Activated T-helper 1 cell treated with anti-CD3 and anti-CD28 coated beads, Interleukin-12 subunit alpha, Interleukin-12 subunit beta, Interleukin-2, Interleukin-4 antibody, amounts not matched to agents 30 ng/mL and 10 ng/mL and 1 ng/mL, durations not matched to agents 14 hours and 24 hours and 36 hours (primary cell): ENCODE measurements around the gene KCTD2. TPM values are rescaled to one million over a fixed set of nuclear protein-coding genes. Genes with fewer than 3 reads are reported as not detected.
A peak's percentile ranks its signal among the peaks of the same experiment; 100 is the strongest.
"Not testable (repeated sequence)": the region's sequence is repeated elsewhere in the genome, so short reads cannot be mapped to it uniquely, and the experiment has no call there.

Experiments used
- DNase-seq: peaks from one replicate; pipeline ENCODE4 v3.0.0; 2021; ENCODE audit warnings: low spot score
- H3K27ac Mint-ChIP-seq: one replicate; pipeline ENCODE4 v1.8.0; 2021; ENCODE audit warnings: mild to moderate bottlenecking, mixed read lengths
- H3K27me3 Mint-ChIP-seq: one replicate; pipeline ENCODE4 v1.8.0; 2022; ENCODE audit warnings: mild to moderate bottlenecking, moderate library complexity, mixed read lengths; ENCODE audit not compliant: insufficient read depth
- H3K36me3 Mint-ChIP-seq: one replicate; pipeline ENCODE4 v1.8.0; 2021; ENCODE audit warnings: low read depth, mixed read lengths
- H3K4me1 Mint-ChIP-seq: one replicate; pipeline ENCODE4 v1.8.0; 2021; ENCODE audit warnings: low read depth, mixed read lengths
- H3K4me3 Mint-ChIP-seq: one replicate; pipeline ENCODE4 v1.8.0; 2021; ENCODE audit warnings: mild to moderate bottlenecking, moderate library complexity, mixed read lengths
- H3K9me3 Mint-ChIP-seq: one replicate; pipeline ENCODE4 v1.8.0; 2021; ENCODE audit warnings: mixed read lengths
- intact Hi-C: fragments of 100-400 bp; cut with micrococcal nuclease; formaldehyde crosslinking; loops from one replicate; pipeline ENCODE4 v1.15.1; 2024
- total RNA-seq: library from RNA; stranded (reverse); gene quantifications from 2 replicates; pipeline ENCODE4 v1.2.3, GENCODE V29; 2022

KCTD2 gene
- total RNA-seq, 1 donor from 2014 or later, result 21.2 TPM

- no peak for DNase-seq
- intact Hi-C loops, result loop anchor here (2.0 kb wide), 1 partner anchor 17 kb away; the partner anchor contains the start of genes ATP5PD and KCTD2
- H3K4me1 Mint-ChIP-seq, result peaks cover 43% of the 10 kb centered on the region
- no peak overlapping the region for H3K4me3 Mint-ChIP-seq
- peaks cover 35% of the 10 kb centered on the region for H3K36me3 Mint-ChIP-seq
- no peaks in the 10 kb centered on the region for H3K27me3 Mint-ChIP-seq
- peak overlapping the region; percentile 58 for H3K27ac Mint-ChIP-seq
- no peaks in the 10 kb centered on the region for H3K9me3 Mint-ChIP-seq
Observed at GRCh38 chr17:75064040-75064439, 17.0 kb downstream of the KCTD2 start.

DNA sequence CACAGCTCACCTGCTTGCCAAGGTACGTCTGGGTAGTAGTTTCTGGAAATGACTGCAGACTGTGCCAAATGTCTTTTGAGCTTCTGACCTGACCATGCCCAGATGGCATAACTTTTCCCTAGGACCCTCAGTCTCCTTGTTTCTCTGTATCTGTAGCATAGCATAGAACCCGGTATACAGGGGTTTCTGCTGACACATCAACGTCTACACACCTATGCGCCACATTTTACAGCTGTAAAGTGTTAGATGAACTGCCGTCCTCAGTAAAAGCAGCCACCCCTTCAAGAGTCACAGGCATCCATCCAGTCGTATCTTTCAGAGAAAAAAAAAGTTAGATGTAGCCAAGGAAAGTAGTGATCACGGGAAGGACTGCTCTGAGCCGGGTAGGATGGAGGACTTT, 17.4 kb downstream of the KCTD2 start:
- no peak for DNase-seq
- no peaks in the 10 kb centered on the region for H3K27me3 Mint-ChIP-seq
- peaks cover 35% of the 10 kb centered on the region for H3K36me3 Mint-ChIP-seq
- H3K27ac Mint-ChIP-seq, result no peak overlapping the region
- no peaks in the 10 kb centered on the region for H3K9me3 Mint-ChIP-seq
- no peak overlapping the region for H3K4me3 Mint-ChIP-seq
- intact Hi-C loops, result loop anchor here (2.0 kb wide), 1 partner anchor 18 kb away; the partner anchor contains the start of genes ATP5PD and KCTD2
- peaks cover 41% of the 10 kb centered on the region for H3K4me1 Mint-ChIP-seq

- H3K27ac Mint-ChIP-seq, result peak overlapping the region; percentile 85
- intact Hi-C loops, result loop anchor here (1.0 to 5.0 kb wide), 3 partner anchors 18 to 42 kb away; partner anchors contain the start of genes ARMC7, ATP5PD and KCTD2
- peak overlapping the region; percentile 11 for H3K4me3 Mint-ChIP-seq
- DNase-seq, result no peak
- H3K27me3 Mint-ChIP-seq, result no peaks in the 10 kb centered on the region
- peaks cover 32% of the 10 kb centered on the region for H3K36me3 Mint-ChIP-seq
- peaks cover 35% of the 10 kb centered on the region for H3K4me1 Mint-ChIP-seq
- H3K9me3 Mint-ChIP-seq, result no peaks in the 10 kb centered on the region
Observed at GRCh38 chr17:75064867-75065561, 18.0 kb downstream of the KCTD2 start.

DNA sequence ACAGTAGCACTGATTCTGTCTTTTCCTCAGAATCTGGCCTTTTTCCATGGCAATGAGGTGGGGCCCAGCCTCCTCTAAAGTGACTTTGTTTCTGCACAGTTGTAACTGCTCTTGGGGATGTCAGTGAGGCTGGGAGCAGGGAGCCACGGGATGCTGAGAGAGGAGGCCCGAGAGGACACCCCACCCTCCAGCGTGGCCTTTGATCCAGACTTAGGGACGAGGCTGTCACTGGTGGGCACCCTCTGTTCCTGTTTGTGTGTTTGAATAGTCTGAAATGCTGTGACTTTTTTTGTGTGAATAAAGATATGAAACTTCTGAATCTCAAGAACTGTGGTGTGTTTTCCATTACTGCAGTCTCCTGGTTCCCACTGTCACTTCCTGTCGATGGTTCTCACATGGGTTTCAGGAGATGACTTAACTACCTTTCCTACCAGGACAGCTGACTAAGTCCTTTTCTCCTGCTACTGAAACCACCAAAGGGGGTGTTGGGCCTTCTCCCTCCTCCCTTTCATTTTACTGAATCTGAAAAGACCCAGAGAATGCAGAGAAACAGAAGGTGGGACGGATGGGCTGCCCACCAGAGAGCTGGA, 18.6 kb downstream of the KCTD2 start:
- peaks cover 34% of the 10 kb centered on the region for H3K4me1 Mint-ChIP-seq
- H3K4me3 Mint-ChIP-seq, result peak overlapping the region; percentile 27
- H3K27me3 Mint-ChIP-seq, result no peaks in the 10 kb centered on the region
- no peaks in the 10 kb centered on the region for H3K9me3 Mint-ChIP-seq
- H3K36me3 Mint-ChIP-seq, result peaks cover 30% of the 10 kb centered on the region
- intact Hi-C loops, result loop anchor here (1.0 to 5.0 kb wide), 3 partner anchors 19 to 42 kb away; partner anchors contain the start of genes ARMC7, ATP5PD and KCTD2
- H3K27ac Mint-ChIP-seq, result peak overlapping the region; percentile 85
- no peak for DNase-seq

DNA sequence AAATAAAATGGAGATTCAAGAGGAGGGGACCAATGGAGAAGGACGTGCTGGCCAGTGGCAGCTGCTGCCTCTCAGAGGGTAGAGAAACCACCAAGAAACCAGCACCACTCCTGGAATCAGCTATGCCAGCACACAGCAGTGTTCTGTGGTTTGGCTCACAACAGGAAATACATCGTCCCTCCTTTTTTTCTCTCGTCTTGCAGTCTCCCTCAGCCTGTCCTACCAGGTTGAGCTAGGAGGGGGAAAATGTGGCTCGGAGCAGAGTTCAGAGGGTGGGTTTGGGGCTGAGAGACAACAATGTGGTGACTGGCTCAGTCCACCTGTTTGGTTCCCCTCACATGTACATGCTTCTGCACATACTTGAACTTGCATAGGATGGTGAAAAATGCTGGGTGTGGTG, 20.8 kb downstream of the KCTD2 start:
- H3K9me3 Mint-ChIP-seq, result no peaks in the 10 kb centered on the region
- H3K36me3 Mint-ChIP-seq, result peaks cover 18% of the 10 kb centered on the region
- H3K4me1 Mint-ChIP-seq, result peaks cover 26% of the 10 kb centered on the region
- H3K27ac Mint-ChIP-seq, result peak overlapping the region; percentile 87
- H3K4me3 Mint-ChIP-seq, result no peak overlapping the region
- intact Hi-C loops, result loop anchor here (5.0 kb wide), 1 partner anchor 39 kb away; the partner anchor contains the start of gene ARMC7
- H3K27me3 Mint-ChIP-seq, result no peaks in the 10 kb centered on the region
- peak; percentile 26 for DNase-seq

GRCh38 chr17:75068750-75069149, 21.7 kb downstream of the KCTD2 start:
- H3K36me3 Mint-ChIP-seq, result peaks cover 11% of the 10 kb centered on the region
- H3K4me1 Mint-ChIP-seq, result peaks cover 26% of the 10 kb centered on the region
- no peak overlapping the region for H3K4me3 Mint-ChIP-seq
- H3K9me3 Mint-ChIP-seq, result no peaks in the 10 kb centered on the region
- no peak for DNase-seq
- intact Hi-C loops, result loop anchor here (5.0 kb wide), 1 partner anchor 39 kb away; the partner anchor contains the start of gene ARMC7
- H3K27ac Mint-ChIP-seq, result peak overlapping the region; percentile 13
- no peaks in the 10 kb centered on the region for H3K27me3 Mint-ChIP-seq

DNA sequence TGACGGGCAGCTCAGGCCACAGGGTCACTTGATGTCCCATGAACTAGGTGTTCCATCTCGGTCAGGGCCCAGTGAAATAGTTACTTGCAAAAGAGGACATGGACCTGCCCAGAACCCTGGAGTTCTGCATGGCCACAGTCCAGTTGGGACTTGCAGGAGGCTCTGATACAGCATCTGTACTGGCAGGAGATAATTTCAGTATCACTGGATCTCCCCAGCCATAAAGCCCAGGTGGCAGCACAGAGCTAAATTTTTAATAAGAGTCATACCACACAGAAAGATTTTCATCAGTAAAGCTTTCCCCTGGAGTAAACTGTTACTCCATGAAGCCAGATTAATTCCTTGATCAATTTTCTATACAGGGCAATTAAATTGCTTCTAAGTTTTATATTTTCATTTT, 22.8 kb downstream of the KCTD2 start:
- Mint-ChIP-seq H3K27me3 (no peaks in the 10 kb centered on the region), H3K27ac (no peak overlapping the region), H3K9me3 (no peaks in the 10 kb centered on the region), H3K36me3 (peaks cover 5% of the 10 kb centered on the region), H3K4me1 (peaks cover 26% of the 10 kb centered on the region), H3K4me3 (no peak overlapping the region)
- no peak for DNase-seq
- intact Hi-C loops, result loop anchor here (5.0 kb wide), 1 partner anchor 38 kb away; the partner anchor contains the start of gene ARMC7

GRCh38 chr17:75071478-75072271, 24.6 kb downstream of the KCTD2 start:
- H3K27ac Mint-ChIP-seq, intact Hi-C loops: not testable (repeated sequence)

DNA sequence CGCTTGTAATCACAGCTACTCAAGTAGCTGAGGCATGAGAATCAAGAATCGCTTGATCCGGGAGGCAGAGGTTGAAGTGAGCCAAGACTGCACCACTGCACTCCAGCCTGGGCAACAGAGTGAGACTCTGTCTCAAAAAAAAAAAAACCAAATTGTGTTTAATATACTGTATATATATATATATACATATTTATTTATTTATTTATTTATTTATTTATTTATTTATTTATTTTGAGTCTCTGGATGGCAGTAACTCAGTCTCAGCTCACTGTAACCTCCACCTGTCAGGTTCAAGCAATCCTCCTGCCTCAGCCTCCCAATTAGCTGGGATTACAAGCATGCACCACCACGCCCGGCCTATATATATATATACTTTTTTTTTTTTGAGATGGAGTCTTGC, 25.9 kb downstream of the KCTD2 start:
- H3K9me3 Mint-ChIP-seq, intact Hi-C loops, DNase-seq, H3K4me1 Mint-ChIP-seq, H3K36me3 Mint-ChIP-seq, H3K27me3 Mint-ChIP-seq, H3K4me3 Mint-ChIP-seq, H3K27ac Mint-ChIP-seq: not testable (repeated sequence)

More at GRCh38 chr17:75071478-75072271, 24.6 kb downstream of the KCTD2 start:
- not testable (repeated sequence) for H3K36me3 Mint-ChIP-seq, H3K4me1 Mint-ChIP-seq, H3K27me3 Mint-ChIP-seq, H3K4me3 Mint-ChIP-seq, H3K9me3 Mint-ChIP-seq, DNase-seq

DNA sequence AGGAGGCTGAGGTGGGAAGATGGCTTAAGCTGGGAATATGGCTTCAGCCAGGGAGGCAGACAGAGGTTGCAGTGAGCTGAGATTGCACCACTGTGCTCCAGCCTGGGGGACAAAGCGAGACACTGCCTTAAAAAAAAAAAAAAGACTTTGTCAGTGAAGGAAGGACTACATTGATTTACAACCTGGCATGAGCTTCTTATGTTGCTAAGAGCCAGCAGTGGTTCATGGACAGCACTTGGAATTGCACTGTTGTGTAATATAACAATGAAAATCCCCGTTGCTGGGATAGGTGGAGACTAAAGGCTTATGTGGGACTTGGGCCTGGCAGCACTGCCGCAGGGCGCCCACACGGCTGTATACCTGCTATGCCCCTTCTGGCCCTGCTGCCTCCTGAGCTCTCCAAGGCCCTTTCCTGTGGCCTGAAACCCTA, 26.6 kb downstream of the KCTD2 start:
- H3K36me3 Mint-ChIP-seq, result no peaks in the 10 kb centered on the region
- H3K9me3 Mint-ChIP-seq, result no peaks in the 10 kb centered on the region
- no peak for DNase-seq
- no peaks in the 10 kb centered on the region for H3K27me3 Mint-ChIP-seq
- no peak overlapping the region for H3K27ac Mint-ChIP-seq
- peaks cover 11% of the 10 kb centered on the region for H3K4me1 Mint-ChIP-seq
- no peak overlapping the region for H3K4me3 Mint-ChIP-seq
- intact Hi-C loops, result no loop called here

GRCh38 chr17:75074532-75074931, 27.5 kb downstream of the KCTD2 start:
- DNase-seq, result no peak
- Mint-ChIP-seq H3K4me3 (no peak overlapping the region), H3K27me3 (no peaks in the 10 kb centered on the region), H3K4me1 (peaks cover 11% of the 10 kb centered on the region), H3K9me3 (no peaks in the 10 kb centered on the region), H3K36me3 (no peaks in the 10 kb centered on the region), H3K27ac (no peak overlapping the region)
- intact Hi-C loops, result no loop called here

DNA sequence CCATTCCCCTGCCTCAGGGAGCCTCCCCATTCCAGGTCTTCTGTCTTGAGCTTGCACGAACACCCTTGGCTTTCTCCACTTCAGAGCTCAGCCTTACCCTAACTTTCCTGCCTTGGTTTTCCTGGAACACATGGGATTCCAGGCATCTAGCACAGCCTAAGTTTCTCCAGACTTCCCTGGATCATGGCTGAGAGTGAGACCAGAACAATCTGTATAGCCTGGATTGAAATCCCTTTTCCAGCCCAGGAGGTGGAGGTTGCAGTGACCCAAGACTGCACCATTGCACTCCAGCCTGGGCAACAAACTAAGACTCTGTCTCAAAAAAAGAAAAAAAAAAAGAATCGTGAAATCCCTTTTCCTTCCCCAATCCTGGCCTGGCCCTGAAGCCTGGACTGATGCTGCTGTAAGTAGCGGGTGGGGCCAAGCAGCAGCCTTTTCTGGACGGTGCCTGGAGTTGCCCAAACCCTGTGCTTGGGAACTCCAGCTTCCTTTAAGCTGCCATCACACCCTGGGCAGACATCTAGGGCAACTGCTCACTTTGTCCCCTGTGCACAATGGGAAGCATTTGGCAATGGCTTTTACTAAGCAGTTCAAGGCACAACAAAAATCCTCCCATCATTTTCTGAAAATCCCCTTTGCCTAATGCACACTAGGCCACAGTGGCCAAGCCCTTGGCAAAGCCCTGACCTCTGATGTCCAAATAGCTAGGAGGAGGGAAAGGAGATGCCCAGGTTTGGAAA, 28.7 kb downstream of the KCTD2 start:
- Mint-ChIP-seq H3K36me3 (no peaks in the 10 kb centered on the region), H3K27ac (no peak overlapping the region), H3K4me3 (no peak overlapping the region), H3K9me3 (no peaks in the 10 kb centered on the region), H3K27me3 (no peaks in the 10 kb centered on the region), H3K4me1 (peaks cover 11% of the 10 kb centered on the region)
- DNase-seq, result no peak
- intact Hi-C loops, result loop anchor here (2.0 kb wide), 1 partner anchor 33 kb away; the partner anchor contains the start of gene ARMC7
